NB4 (cell line): ENCODE data around the gene ZZZ3.

Experiments used
- CTCF ChIP-seq: IDR thresholded peaks from one replicate; pipeline ENCODE4 v1.5.1; 2012; ENCODE audit warnings: low read depth, low read length
- MAX ChIP-seq: IDR thresholded peaks from 2 replicates; pipeline ENCODE4 v1.6.1; 2011; ENCODE audit warnings: low read depth, low read length
- MYC ChIP-seq: IDR thresholded peaks from 2 replicates; pipeline ENCODE4 v1.6.1; 2011; ENCODE audit warnings: low read depth, low read length
- POLR2A ChIP-seq: IDR thresholded peaks from 2 replicates; pipeline ENCODE4 v1.6.1; 2011; ENCODE audit warnings: mild to moderate bottlenecking; ENCODE audit not compliant: insufficient read length; ENCODE audit errors: extremely low read depth

- TF ChIP-seq CTCF (no peak), POLR2A (no peak), MYC (no peak), MAX (no peak)
These were observed 39.5 kb downstream of the ZZZ3 start for GRCh38 chr1:77642941-77643340.
